ENCODE measurements around the gene CPN2.

Gene CPN2

GRCh38 chr3:194351080-194351672 is at the start of gene CPN2:
CPN2 (minus strand) TSS chr3:194351328; CDS start chr3:194342702, 8,626 bp downstream.
- DNase-seq (ENCODE audit: low read depth in 2 of 2), result no peak

GRCh38 chr3:194399874-194400411 is 48.8 kb upstream of the CPN2 start:
- DNase-seq (ENCODE audit: low read depth in 2 of 2), result no peak

DNA sequence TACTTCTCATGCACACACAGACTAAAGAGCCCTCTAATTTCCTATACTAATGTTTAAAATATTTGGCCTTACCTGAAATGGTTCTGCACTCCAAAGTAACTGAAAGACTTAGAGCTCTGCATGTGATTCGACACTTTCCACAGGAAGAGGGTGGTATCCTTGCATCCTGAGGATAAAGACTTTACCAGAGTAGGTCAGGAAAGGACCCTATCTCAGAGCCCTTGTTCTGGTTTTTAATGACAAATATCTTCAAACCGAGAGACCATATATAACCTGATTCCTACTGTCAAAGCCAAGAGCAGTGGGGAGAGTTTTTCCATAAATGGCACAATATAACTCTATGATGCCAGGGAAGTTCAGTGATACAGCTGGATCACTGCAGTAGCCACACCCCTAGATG is 48.0 kb upstream of the CPN2 start, which contains the start of gene GP5:
Gene GP5 (minus strand): TSS at position 101 of the 400 bp plus-strand sequence. CDS start 984 bp downstream, outside the sequence.
- no peak for DNase-seq (ENCODE audit: low read depth in 2 of 2)

GRCh38 chr3:194397757-194398312 is 46.7 kb upstream of the CPN2 start:
- no peak for DNase-seq (ENCODE audit: low read depth in 2 of 2)

- DNase-seq (ENCODE audit: low read depth in 2 of 2), result no peak
Measured at GRCh38 chr3:194396859-194397756, 46.0 kb upstream of the CPN2 start.

DNA sequence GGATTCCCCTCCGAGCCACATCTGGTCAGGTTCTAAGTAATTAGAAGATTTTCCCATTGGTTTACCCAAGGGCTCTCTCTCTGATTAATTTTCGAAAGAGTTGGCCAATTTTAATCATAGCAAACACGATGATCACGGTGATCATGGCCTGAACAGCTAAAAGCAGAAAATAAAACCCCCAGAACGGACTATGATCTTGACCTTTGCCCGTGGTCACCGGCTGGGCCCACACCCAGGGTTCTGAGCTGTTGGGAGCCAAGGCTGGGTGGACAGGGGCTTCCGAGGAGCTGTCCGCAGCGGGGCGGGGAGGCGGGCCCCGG is 45.4 kb upstream of the CPN2 start:
- no peak for DNase-seq (ENCODE audit: low read depth in 2 of 2)

DNA sequence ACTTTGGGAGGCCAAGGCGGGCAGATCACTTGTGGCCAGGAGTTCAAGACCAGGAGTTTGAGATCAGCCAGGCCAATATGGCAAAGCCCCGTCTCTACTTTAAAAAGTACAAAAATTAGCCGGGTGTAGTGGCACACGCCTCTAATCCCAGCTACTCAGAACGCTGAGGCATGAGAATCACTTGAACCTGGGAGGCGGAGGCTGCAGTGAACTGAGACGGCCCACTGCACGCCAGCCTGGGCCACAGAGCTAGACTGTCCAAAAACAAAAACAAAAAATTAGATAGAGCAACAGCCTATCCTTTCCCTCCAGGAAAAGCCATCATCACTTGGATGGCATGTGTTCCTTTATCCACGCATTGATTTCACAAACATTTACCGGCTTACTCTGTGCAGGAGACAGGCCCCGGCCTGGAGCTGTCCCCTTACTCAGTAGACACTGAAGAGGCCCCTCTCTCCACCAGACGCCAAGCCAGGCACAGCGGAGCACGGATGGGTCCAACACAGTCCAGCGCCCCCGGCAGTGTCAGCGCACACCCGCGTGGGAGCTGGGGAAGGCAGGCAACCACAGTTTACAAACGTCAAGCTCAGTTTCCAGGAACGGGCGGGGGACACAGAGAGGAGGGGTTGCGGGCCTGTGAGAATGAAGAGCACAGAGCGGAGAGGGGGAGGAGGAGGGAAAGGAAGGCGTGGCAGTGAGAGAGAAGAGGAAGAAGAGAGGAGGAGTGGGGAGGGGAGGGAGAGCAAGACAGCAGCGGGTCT is 44.8 kb upstream of the CPN2 start:
- peak; percentile 32 to 37 for DNase-seq (ENCODE audit: low read depth in 2 of 2)

- DNase-seq (ENCODE audit: low read depth in 2 of 2), result no peak
Measured at GRCh38 chr3:194395212-194395611, 44.1 kb upstream of the CPN2 start.

DNA sequence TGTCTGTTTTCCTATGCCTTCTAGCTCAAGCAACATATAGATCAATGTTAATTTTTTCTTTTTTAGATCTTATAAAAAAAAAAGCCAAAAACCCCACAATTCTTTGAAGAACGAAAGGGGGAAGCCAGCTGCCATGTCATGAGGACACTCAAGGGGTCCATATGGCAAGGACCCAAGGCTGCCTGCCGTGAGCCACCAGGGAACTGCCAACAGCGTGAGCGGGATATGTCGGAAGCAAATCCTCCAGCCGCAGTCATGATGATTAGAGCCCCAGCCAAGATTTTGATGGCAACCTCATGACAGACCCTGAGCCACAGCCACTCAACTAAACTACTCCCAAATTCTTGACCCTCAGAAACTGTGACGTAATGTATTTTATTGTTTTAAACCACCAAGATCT is 41.4 kb upstream of the CPN2 start:
- no peak for DNase-seq (ENCODE audit: low read depth in 2 of 2)

DNA sequence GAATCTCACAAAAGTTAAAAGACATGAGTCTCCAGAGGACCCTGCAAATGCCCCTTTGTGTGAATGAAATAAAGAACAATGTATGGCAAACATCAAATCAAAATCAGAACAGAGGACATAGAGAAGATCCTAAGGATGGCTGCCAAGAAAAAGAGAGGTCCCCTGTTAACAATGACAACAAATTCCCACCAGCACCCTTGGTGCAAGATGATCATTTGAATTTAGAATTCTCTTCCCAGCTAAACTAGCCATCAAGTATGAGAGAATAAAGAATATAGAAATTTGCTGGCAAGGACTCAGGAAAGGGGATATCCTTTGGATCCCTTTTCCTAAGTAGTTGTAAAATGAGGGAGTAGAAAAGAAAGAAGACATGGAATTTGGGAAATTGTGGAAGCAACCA is 39.7 kb upstream of the CPN2 start:
- no peak for DNase-seq (ENCODE audit: low read depth in 2 of 2)

- DNase-seq (ENCODE audit: low read depth in 2 of 2), result no peak
Measured at GRCh38 chr3:194389269-194389668, 38.1 kb upstream of the CPN2 start.

- DNase-seq (ENCODE audit: low read depth in 2 of 2), result no peak
Measured at GRCh38 chr3:194387926-194388418, 36.8 kb upstream of the CPN2 start.

DNA sequence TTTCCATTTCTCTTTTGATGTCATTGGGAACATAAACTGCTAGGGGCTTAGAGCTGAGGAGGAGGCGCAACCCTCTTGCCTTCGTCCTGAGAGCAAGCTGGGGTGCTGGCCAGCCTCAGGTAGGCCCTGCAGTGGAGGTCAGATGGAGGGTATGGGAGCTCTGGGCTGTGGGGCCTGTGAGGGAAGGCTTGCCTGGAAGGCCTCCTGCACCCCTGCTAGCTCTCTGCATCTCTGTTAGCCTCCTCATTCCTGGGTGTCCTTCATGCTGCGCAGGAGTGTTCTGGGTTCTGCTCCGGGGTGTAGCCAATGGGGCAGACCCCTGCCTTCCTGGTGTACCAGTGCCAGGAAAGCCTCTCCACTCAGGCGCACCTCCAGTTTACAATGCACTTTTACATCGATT is 36.1 kb upstream of the CPN2 start:
- DNase-seq (ENCODE audit: low read depth in 2 of 2), result no peak

DNA sequence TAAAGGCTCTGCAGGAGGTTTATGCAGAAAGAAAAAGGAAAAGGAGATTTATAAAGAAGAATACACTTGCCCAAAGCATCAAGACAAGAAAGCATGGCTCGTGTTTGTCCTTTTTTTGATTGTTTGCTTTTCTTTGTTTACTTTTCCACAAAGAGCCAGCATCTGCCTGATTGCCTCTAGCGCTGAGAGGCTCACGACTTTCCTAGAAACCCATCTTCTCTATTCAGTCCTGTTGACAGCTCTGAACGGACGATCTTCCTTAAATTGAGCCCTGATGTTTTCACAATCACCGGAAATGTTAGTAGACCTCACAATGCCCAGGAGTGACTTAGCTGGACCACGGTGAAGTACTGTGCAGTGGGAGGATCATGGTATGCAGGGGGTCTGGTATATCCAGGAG is 35.5 kb upstream of the CPN2 start:
- no peak for DNase-seq (ENCODE audit: low read depth in 2 of 2)

GRCh38 chr3:194386066-194386465 is 34.9 kb upstream of the CPN2 start:
- DNase-seq (ENCODE audit: low read depth in 2 of 2), result no peak

GRCh38 chr3:194384569-194385001 is 33.5 kb upstream of the CPN2 start:
- no peak for DNase-seq (ENCODE audit: low read depth in 2 of 2)

DNA sequence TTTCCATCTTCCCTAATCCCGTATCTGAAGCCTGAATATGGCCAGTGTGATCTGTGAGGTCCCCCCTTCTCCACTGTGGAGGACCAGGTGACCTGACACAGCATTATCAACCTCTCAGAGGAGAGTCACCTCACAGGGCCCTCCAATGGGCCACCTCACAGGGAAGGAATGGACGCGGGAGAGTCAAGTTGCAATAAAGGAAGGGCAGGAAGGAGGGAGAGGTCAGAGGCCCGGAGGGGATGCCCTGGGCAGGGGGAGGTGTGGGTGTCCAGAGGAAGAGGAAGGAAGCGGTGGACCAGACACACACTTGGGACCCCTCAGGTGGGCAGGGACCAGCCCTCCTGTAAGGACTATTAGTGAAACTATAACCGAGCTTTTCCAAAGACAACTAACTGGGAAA is 33.0 kb upstream of the CPN2 start:
- DNase-seq (ENCODE audit: low read depth in 2 of 2), result no peak

- no peak for DNase-seq (ENCODE audit: low read depth in 2 of 2)
Measured at GRCh38 chr3:194383276-194383940, 32.3 kb upstream of the CPN2 start.

DNA sequence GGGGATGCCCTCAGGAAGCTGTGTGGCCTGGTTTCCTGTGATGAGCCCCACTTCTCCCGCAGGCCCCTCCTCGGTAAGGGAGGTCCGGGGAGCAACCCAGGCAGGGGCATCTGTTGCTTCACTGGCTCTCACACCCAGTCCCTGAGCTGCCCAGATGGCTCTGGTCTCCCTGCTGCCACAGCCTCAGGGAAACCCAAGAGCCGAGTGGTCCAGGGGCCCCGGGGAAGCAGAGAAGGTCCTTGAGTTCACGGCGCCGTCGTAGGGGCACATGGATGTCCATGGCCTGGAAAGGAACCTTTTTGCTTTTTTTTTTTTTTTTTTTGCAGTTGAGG is 31.7 kb upstream of the CPN2 start:
- DNase-seq (ENCODE audit: low read depth in 2 of 2), result no peak

DNA sequence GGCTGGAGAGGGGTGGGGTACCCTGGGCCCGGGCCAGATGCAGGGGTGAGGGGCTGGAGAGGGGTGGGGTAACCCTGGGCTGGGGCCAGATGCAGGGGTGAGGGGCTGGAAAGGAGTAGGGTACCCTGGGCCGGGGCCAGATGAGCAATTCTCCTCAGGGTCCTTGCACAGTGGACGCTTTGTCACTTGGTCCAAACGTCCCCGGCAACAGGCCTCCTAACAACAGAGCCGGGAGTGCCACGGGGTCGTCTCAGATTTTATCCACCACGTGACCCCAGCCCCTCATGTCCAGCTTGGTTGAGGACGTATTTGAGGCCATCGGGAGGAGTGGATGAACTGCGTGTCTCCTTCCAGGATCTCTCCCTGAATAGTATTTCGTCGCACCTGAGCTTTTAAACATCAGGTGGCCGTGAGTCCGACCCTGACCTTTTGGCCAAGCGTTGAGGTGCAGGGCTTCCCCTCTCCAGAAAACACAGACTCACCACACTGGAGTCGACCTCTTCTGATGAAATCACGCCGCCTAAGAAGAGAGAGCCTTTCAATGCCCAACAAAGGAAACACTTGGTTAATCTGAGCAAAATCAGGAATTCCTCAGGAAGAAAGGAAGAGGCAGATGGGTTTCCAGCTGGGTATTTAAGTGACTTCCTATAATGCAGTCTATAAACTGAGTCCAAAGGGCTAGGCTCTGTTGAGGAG is 31.2 kb upstream of the CPN2 start:
- no peak for DNase-seq (ENCODE audit: low read depth in 2 of 2)

GRCh38 chr3:194381460-194381875 is 30.3 kb upstream of the CPN2 start:
- DNase-seq (ENCODE audit: low read depth in 2 of 2), result no peak

All from stimulated activated CD4-positive, alpha-beta T cell treated with anti-CD3 and anti-CD28 coated beads, Interleukin-4, amount 100 ng/mL, for 48 hours (primary cell).